OCI-LY1 (cell line): Measurements from ENCODE around the gene TMEM187.

ENCODE experiments used
- EZH2 ChIP-seq: fragments of 200-600 bp; sonication (generic), shearing (Covaris generic); IDR thresholded peaks from 2 replicates; pipeline ENCODE4 v1.8.0; 2017; ENCODE audit warnings: borderline replicate concordance, mixed run types, mild to moderate bottlenecking, antibody characterized with exemption, low read length, moderate library complexity, mixed read lengths
- TF ChIP-seq, protein P1 (sequence below): fragments of 200-600 bp; sonication (generic), shearing (Covaris generic); IDR thresholded peaks from 2 replicates; pipeline ENCODE4 v1.5.1; 2017; ENCODE audit warnings: mild to moderate bottlenecking, antibody characterized with exemption, low read length, moderate library complexity, mixed read lengths

DNA sequence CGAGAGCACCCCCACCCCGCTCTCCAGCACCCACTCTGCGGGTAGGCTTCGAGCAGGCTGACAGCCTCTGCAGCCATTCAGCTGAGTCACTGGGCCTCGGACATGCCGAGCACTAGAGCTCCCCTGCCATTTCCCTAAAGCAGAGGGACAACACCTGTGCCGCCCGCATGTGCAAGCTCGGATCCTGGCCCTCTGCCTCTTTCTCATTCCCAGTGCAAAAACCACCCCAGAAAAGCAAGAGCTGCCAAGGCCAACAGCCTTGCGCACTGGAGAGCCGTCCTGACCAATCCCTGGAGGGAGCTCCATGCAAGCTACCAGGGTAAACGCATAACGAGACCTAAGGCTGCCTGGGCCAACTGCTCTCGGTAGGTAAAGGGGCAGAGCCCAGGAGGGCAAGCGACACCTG lies 6.3 kb upstream of the TMEM187 start:
- TF ChIP-seq EZH2 = no peak
- TF ChIP-seq, protein P1, sequence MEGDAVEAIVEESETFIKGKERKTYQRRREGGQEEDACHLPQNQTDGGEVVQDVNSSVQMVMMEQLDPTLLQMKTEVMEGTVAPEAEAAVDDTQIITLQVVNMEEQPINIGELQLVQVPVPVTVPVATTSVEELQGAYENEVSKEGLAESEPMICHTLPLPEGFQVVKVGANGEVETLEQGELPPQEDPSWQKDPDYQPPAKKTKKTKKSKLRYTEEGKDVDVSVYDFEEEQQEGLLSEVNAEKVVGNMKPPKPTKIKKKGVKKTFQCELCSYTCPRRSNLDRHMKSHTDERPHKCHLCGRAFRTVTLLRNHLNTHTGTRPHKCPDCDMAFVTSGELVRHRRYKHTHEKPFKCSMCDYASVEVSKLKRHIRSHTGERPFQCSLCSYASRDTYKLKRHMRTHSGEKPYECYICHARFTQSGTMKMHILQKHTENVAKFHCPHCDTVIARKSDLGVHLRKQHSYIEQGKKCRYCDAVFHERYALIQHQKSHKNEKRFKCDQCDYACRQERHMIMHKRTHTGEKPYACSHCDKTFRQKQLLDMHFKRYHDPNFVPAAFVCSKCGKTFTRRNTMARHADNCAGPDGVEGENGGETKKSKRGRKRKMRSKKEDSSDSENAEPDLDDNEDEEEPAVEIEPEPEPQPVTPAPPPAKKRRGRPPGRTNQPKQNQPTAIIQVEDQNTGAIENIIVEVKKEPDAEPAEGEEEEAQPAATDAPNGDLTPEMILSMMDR = no peak
